Prostate gland (tissue), 2 donors: ENCODE results near the gene FBXO11.

Source experiments
- POLR2A ChIP-seq: fragments of 450-650 bp; IDR thresholded peaks from one replicate; pipeline ENCODE4 v1.6.1; 2016; ENCODE audit warnings: antibody characterized with exemption, mild to moderate bottlenecking
- TF ChIP-seq, protein P1 (sequence below), 4 experiments: fragments of 200-600 bp in 2 of 4; fragments of 450-650 bp in 2 of 4; sonication (generic) in 2 of 4; IDR thresholded peaks; 1 replicate in 3 of 4; 2 replicates in 1 of 4; pipeline ENCODE4 v1.5.1; 2016 to 2019; ENCODE audit warnings: antibody characterized with exemption in 4 of 4, mild to moderate bottlenecking in 2 of 4, moderate library complexity in 2 of 4

DNA sequence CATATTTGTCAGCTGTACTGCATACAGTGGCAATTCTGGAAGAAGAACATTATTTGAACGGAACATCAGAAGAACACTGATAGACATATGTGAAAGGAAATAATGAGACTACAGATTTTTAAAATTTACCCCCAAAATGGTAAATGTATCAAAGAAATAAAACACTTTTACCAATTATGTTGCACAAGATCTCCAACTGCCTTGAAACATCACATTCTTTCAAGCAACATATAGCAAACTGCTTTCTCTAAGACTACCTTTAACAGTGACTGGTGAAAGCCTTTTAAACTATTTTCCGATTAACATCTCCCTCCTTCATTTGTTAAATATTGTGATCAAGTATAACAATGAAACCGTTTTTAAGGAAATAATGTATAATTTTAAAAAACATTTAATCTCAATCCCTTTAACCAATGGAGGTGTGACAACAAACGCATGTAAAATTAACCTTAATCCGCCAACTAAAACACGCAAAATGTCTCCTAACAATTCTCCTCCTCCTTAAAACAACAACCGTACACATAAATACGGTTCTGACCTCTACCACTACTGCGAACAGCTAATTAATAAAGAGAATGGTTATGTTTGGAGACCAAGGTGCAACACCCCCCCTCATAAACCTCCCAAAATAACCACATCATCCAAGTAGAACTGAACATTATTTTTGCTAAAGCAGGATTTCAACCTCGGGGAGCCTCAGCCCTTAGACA, 2.4 kb downstream of the FBXO11 start:
- TF ChIP-seq, protein P1, sequence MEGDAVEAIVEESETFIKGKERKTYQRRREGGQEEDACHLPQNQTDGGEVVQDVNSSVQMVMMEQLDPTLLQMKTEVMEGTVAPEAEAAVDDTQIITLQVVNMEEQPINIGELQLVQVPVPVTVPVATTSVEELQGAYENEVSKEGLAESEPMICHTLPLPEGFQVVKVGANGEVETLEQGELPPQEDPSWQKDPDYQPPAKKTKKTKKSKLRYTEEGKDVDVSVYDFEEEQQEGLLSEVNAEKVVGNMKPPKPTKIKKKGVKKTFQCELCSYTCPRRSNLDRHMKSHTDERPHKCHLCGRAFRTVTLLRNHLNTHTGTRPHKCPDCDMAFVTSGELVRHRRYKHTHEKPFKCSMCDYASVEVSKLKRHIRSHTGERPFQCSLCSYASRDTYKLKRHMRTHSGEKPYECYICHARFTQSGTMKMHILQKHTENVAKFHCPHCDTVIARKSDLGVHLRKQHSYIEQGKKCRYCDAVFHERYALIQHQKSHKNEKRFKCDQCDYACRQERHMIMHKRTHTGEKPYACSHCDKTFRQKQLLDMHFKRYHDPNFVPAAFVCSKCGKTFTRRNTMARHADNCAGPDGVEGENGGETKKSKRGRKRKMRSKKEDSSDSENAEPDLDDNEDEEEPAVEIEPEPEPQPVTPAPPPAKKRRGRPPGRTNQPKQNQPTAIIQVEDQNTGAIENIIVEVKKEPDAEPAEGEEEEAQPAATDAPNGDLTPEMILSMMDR (IDR thresholded peaks at IDR 0.05) = no peak
- TF ChIP-seq POLR2A = no peak
